ENCODE measurements around the gene SCAF4.
A peak's percentile ranks its signal among the peaks of the same experiment; 100 is the strongest.
"Not testable (repeated sequence)": the region's sequence is repeated elsewhere in the genome, so short reads cannot be mapped to it uniquely, and the experiment has no call there.

SCAF4 gene

DNA sequence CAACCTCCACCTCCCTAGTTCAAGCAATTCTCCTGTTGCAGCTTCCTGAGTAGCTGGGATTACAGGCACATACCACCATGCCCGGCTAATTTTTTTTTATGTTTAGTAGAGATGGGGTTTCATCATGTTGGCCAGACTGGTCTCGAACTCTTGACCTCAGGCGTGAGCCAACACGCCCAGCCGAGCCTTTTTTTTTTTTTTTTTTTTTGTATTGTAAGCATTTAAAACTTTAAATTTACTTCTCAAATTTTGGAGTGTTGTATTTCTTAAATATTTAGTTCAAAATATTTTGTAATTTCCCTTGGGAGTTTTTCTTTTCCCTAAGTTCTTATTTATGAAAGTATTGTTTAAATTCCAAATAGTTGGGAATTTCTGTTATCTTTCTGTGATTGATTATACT, 9.2 kb upstream of the SCAF4 start:
- H4K20me1 ChIP-seq (ENCODE audit: insufficient read depth, low read length): no peaks in the 10 kb centered on the region
- ATAC-seq (ENCODE audit: insufficient read depth, low read depth): no peak
- no peak for TF ChIP-seq EZH2 (IDR thresholded peaks at IDR 0.05; ENCODE audit: borderline replicate concordance, low read depth, low read length, severe bottlenecking)
- TF ChIP-seq, protein P1, sequence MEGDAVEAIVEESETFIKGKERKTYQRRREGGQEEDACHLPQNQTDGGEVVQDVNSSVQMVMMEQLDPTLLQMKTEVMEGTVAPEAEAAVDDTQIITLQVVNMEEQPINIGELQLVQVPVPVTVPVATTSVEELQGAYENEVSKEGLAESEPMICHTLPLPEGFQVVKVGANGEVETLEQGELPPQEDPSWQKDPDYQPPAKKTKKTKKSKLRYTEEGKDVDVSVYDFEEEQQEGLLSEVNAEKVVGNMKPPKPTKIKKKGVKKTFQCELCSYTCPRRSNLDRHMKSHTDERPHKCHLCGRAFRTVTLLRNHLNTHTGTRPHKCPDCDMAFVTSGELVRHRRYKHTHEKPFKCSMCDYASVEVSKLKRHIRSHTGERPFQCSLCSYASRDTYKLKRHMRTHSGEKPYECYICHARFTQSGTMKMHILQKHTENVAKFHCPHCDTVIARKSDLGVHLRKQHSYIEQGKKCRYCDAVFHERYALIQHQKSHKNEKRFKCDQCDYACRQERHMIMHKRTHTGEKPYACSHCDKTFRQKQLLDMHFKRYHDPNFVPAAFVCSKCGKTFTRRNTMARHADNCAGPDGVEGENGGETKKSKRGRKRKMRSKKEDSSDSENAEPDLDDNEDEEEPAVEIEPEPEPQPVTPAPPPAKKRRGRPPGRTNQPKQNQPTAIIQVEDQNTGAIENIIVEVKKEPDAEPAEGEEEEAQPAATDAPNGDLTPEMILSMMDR (IDR thresholded peaks at IDR 0.05; ENCODE audit: borderline replicate concordance, extremely low read depth, low read length, poor library complexity, severe bottlenecking): no peak

DNA sequence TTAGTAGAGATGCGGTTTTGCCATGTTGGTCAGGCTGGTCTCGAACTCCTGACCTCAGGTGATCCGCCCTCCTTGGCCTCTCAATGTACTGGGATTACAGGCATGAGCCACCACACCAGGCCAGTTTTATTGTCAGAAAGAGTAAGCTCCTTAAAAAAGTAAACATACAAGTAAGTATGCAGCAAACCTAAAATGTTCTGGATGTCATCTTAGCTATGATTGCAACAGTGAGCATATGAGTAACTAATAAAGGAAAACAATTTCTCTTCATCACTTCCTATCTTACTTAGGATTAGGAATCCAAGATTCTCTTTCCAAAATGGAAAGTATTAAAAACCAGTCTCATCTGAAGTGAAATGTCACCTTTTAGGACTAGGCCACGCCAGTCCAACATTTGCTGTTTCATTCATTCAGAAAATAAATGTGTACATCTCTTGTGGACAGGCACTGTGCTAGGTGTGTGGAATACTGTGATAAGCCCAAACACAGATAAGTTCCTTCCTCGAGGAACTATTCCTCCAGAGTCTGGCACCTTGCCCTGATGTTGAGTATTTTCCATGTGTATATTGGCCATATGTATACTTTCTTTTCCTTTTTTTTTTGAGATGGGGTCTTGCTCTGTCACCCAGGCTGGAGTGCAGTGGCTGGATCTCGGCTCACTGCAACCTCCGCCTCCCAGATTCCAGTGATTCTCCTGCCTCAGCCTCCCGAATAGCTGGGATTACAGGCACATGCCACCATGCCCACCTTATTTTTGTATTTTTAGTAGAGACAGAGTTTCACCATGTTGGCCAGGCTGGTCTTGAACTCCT, 5.9 kb upstream of the SCAF4 start:
- H3K9me3 ChIP-seq (ENCODE audit: insufficient read depth, low read length, severe bottlenecking); H3K4me2 ChIP-seq (ENCODE audit: insufficient read depth, low read length); ATAC-seq (ENCODE audit: insufficient read depth, low read depth); H3K79me2 ChIP-seq (ENCODE audit: insufficient read depth, low read length); H3K4me3 ChIP-seq (ENCODE audit: low read depth in 1 of 2, low read length in 2 of 2); H3K36me3 ChIP-seq (ENCODE audit: insufficient read depth, low read length); H3K27me3 ChIP-seq (ENCODE audit: insufficient read depth, low read length, poor library complexity); H4K20me1 ChIP-seq (ENCODE audit: insufficient read depth, low read length); DNase-seq; H3K27ac ChIP-seq (ENCODE audit: low read length); H2AFZ ChIP-seq (ENCODE audit: low read depth, low read length); H3K9ac ChIP-seq (ENCODE audit: low read depth, low read length): not testable (repeated sequence)
- peaks cover 11% of the 10 kb centered on the region for H3K4me1 ChIP-seq (ENCODE audit: insufficient read depth, low read length)

More for the DNA sequence above, 9.2 kb upstream of the SCAF4 start:
- H3K27me3 ChIP-seq (ENCODE audit: insufficient read depth, low read length, poor library complexity): no peaks in the 10 kb centered on the region
- no peak overlapping the region for H3K4me2 ChIP-seq (ENCODE audit: insufficient read depth, low read length)
- H2AFZ ChIP-seq (ENCODE audit: low read depth, low read length): no peak overlapping the region
- peaks cover 7% of the 10 kb centered on the region for H3K4me1 ChIP-seq (ENCODE audit: insufficient read depth, low read length)
- no peaks in the 10 kb centered on the region for H3K79me2 ChIP-seq (ENCODE audit: insufficient read depth, low read length)
- H3K4me3 ChIP-seq (ENCODE audit: low read depth in 1 of 2, low read length in 2 of 2): no peak overlapping the region
- no peaks in the 10 kb centered on the region for H3K36me3 ChIP-seq (ENCODE audit: insufficient read depth, low read length)
- H3K9me3 ChIP-seq (ENCODE audit: insufficient read depth, low read length, severe bottlenecking): no peaks in the 10 kb centered on the region
- no peak overlapping the region for H3K27ac ChIP-seq (ENCODE audit: low read length)
- no peak overlapping the region for H3K9ac ChIP-seq (ENCODE audit: low read depth, low read length)
- DNase-seq: no peak

DNA sequence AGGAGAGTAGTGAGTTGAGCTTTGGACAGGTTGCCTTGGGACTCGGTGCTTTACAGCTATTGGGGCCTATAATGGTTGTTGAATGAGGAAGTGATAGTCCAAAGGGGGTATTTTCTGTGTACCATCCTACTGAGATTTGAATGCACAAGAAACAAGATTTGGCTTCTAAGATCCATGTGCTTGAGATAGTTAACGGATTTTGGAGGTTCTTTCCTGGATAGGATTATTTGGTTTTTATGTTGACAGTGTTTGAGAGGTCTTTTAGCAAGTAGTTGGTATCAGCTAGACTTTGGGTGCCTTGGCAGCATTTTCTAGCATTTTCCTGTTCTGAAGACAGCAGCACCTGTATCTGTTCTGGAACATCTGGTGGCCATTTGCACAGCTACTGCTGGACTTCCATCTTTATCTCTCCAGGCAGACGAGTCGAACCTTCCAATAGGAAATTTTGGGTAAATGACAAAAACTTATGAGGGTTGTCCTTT, 3.6 kb upstream of the SCAF4 start:
- Histone ChIP-seq H4K20me1 (ENCODE audit: insufficient read depth, low read length) (peaks cover 7% of the 10 kb centered on the region), H3K4me3 (ENCODE audit: low read depth in 1 of 2, low read length in 2 of 2) (no peak overlapping the region), H3K9ac (ENCODE audit: low read depth, low read length) (no peak overlapping the region), H3K4me2 (ENCODE audit: insufficient read depth, low read length) (no peak overlapping the region), H3K79me2 (ENCODE audit: insufficient read depth, low read length) (peaks cover 28% of the 10 kb centered on the region), H2AFZ (ENCODE audit: low read depth, low read length) (no peak overlapping the region), H3K36me3 (ENCODE audit: insufficient read depth, low read length) (no peaks in the 10 kb centered on the region; the same call in 1 of the 2 replicates), H3K9me3 (ENCODE audit: insufficient read depth, low read length, severe bottlenecking) (no peaks in the 10 kb centered on the region), H3K27ac (ENCODE audit: low read length) (no peak overlapping the region), H3K27me3 (ENCODE audit: insufficient read depth, low read length, poor library complexity) (no peaks in the 10 kb centered on the region), H3K4me1 (ENCODE audit: insufficient read depth, low read length) (peaks cover 17% of the 10 kb centered on the region)
- no peak for ATAC-seq (ENCODE audit: insufficient read depth, low read depth)
- no peak for DNase-seq
- TF ChIP-seq, protein P1 (IDR thresholded peaks at IDR 0.05; ENCODE audit: borderline replicate concordance, extremely low read depth, low read length, poor library complexity, severe bottlenecking): no peak
- no peak for TF ChIP-seq EZH2 (IDR thresholded peaks at IDR 0.05; ENCODE audit: borderline replicate concordance, low read depth, low read length, severe bottlenecking)

DNA sequence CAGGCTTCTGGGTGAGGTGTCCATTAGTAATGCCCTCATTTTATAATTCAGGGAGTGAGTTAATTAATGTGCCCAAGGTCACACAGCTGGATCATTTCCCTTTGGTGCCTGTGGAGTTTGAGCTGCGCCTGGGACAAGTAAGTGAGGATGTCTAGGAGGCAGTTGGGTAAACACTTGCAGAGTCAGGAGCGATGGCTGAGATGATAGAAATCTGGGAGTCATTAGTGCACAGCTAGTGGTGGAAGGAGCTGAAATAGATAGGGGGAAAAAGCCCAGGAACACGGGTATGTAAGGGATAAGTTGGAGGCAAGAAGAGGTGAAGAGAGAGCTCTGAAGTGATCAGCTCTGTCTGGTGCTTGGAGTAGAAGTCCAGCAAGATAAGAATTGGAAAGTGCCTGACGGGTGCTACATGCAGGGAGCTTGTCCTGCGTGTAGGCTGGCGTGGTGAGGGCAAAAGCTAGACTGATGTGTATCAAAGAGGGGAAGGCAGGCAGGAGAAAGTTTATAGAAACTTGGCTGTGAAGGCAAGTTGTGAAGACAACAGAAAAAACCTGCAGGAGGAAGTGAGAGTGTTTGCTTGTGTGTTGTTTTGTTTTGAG, 1.7 kb upstream of the SCAF4 start:
- ATAC-seq (ENCODE audit: insufficient read depth, low read depth) (no peak), DNase-seq (no peak)
- Histone ChIP-seq H3K4me1 (ENCODE audit: insufficient read depth, low read length) (peaks cover 36% of the 10 kb centered on the region), H2AFZ (ENCODE audit: low read depth, low read length) (no peak overlapping the region), H3K27ac (ENCODE audit: low read length) (peak overlapping the region; percentile 91), H3K36me3 (ENCODE audit: insufficient read depth, low read length) (no peaks in the 10 kb centered on the region; the same call in 1 of the 2 replicates), H4K20me1 (ENCODE audit: insufficient read depth, low read length) (peaks cover 26% of the 10 kb centered on the region), H3K4me2 (ENCODE audit: insufficient read depth, low read length) (peak overlapping the region; percentile 83), H3K4me3 (ENCODE audit: low read depth in 1 of 2, low read length in 2 of 2) (peak overlapping the region in 1 of 2 experiments; percentile 77; a peak in 2 of 4 replicates), H3K79me2 (ENCODE audit: insufficient read depth, low read length) (peaks cover 47% of the 10 kb centered on the region), H3K9ac (ENCODE audit: low read depth, low read length) (peak overlapping the region; percentile 85), H3K27me3 (ENCODE audit: insufficient read depth, low read length, poor library complexity) (no peaks in the 10 kb centered on the region), H3K9me3 (ENCODE audit: insufficient read depth, low read length, severe bottlenecking) (no peaks in the 10 kb centered on the region)
- TF ChIP-seq EZH2 (IDR thresholded peaks at IDR 0.05; ENCODE audit: borderline replicate concordance, low read depth, low read length, severe bottlenecking): no peak
